Measurements from ENCODE around the gene POTEM.
"Not testable (repeated sequence)": the region's sequence is repeated elsewhere in the genome, so short reads cannot be mapped to it uniquely, and the experiment has no call there.

POTEM gene

GRCh38 chr14:18967134-18967533 lies at the start of gene POTEM:
Gene POTEM (plus strand): TSS chr14:18967434. CDS start chr14:18967486, 52 bp downstream.
- not testable (repeated sequence) for DNase-seq

GRCh38 chr14:18918345-18918744 lies 48.9 kb upstream of the POTEM start:
- DNase-seq, result not testable (repeated sequence)

GRCh38 chr14:18920052-18920451 lies 47.2 kb upstream of the POTEM start:
- not testable (repeated sequence) for DNase-seq

GRCh38 chr14:18921055-18921701 lies 46.1 kb upstream of the POTEM start:
- not testable (repeated sequence) for DNase-seq

- not testable (repeated sequence) for DNase-seq
These were observed 30.4 kb upstream of the POTEM start for GRCh38 chr14:18936848-18937247.

GRCh38 chr14:18938733-18939132 lies 28.5 kb upstream of the POTEM start:
- not testable (repeated sequence) for DNase-seq

GRCh38 chr14:18949939-18950338 lies 17.3 kb upstream of the POTEM start:
- DNase-seq, result not testable (repeated sequence)

GRCh38 chr14:18953085-18953484 lies 14.1 kb upstream of the POTEM start:
- DNase-seq, result not testable (repeated sequence)

- not testable (repeated sequence) for DNase-seq
These were observed 11.4 kb upstream of the POTEM start for GRCh38 chr14:18955816-18956215.

- DNase-seq, result not testable (repeated sequence)
These were observed 5.7 kb upstream of the POTEM start for GRCh38 chr14:18961576-18961975.

GRCh38 chr14:18962143-18962542 lies 5.1 kb upstream of the POTEM start:
- DNase-seq, result not testable (repeated sequence)

- not testable (repeated sequence) for DNase-seq
These were observed 4.0 kb upstream of the POTEM start for GRCh38 chr14:18963276-18963675.

GRCh38 chr14:18964878-18965277 lies 2.4 kb upstream of the POTEM start:
- not testable (repeated sequence) for DNase-seq

- not testable (repeated sequence) for DNase-seq
These were observed 35.3 kb downstream of the POTEM start for GRCh38 chr14:19002566-19002965.

GRCh38 chr14:19006490-19006889 lies 39.3 kb downstream of the POTEM start:
- DNase-seq, result not testable (repeated sequence)

GRCh38 chr14:19007678-19008077 lies 40.4 kb downstream of the POTEM start:
- not testable (repeated sequence) for DNase-seq

- DNase-seq, result not testable (repeated sequence)
These were observed 43.8 kb downstream of the POTEM start for GRCh38 chr14:19011029-19011428.

- DNase-seq, result not testable (repeated sequence)
These were observed 44.5 kb downstream of the POTEM start for GRCh38 chr14:19011703-19012102.

GRCh38 chr14:19015185-19015584 lies 48.0 kb downstream of the POTEM start:
- not testable (repeated sequence) for DNase-seq

- not testable (repeated sequence) for DNase-seq
These were observed 57.9 kb downstream of the POTEM start for GRCh38 chr14:19025080-19025589.

- not testable (repeated sequence) for DNase-seq
These were observed 59.6 kb downstream of the POTEM start for GRCh38 chr14:19026649-19027351.

- DNase-seq, result not testable (repeated sequence)
These were observed 60.7 kb downstream of the POTEM start for GRCh38 chr14:19027895-19028294.

GRCh38 chr14:19036811-19037382 lies 69.7 kb downstream of the POTEM start:
- DNase-seq, result not testable (repeated sequence)

Data from suppressor macrophage treated with lipopolysaccharide for 4 hours (primary cell).